Sciatic nerve (tissue), 2 donors: ENCODE measurements around the gene SORCS2. TPM values are rescaled to one million over a fixed set of nuclear protein-coding genes. Genes with fewer than 3 reads are reported as not detected.

ENCODE experiments used
- ATAC-seq: fragments of 200-7000 bp; cut with Tn5 transposase; one replicate; pipeline ENCODE4 v1.9.1; 2020; ENCODE audit warnings: mild to moderate bottlenecking, moderate library complexity
- DNase-seq: peaks from one replicate; pipeline ENCODE4 v3.0.0-alpha.2; 2020; ENCODE audit warnings: low spot score
- intact Hi-C: fragments of 100-400 bp; cut with DNase I; formaldehyde crosslinking; loops from one replicate; pipeline ENCODE4 v1.14.2; 2022
- total RNA-seq: library from RNA; stranded (reverse); fragmentation: NEBNext Ultra II Directional; extraction: Animal tissue kit (Norgen Biotek cat#: 25700); gene quantifications from one replicate; pipeline ENCODE4 v1.2.1, GENCODE V29; 2021
- donor health status: DM: no; HTN: no; CAD: no.
- donor health status: DM: no; HTN: no; CAD: no.

Gene SORCS2
- total RNA-seq, 1 donor from 2014 or later = 52.5 TPM

DNA sequence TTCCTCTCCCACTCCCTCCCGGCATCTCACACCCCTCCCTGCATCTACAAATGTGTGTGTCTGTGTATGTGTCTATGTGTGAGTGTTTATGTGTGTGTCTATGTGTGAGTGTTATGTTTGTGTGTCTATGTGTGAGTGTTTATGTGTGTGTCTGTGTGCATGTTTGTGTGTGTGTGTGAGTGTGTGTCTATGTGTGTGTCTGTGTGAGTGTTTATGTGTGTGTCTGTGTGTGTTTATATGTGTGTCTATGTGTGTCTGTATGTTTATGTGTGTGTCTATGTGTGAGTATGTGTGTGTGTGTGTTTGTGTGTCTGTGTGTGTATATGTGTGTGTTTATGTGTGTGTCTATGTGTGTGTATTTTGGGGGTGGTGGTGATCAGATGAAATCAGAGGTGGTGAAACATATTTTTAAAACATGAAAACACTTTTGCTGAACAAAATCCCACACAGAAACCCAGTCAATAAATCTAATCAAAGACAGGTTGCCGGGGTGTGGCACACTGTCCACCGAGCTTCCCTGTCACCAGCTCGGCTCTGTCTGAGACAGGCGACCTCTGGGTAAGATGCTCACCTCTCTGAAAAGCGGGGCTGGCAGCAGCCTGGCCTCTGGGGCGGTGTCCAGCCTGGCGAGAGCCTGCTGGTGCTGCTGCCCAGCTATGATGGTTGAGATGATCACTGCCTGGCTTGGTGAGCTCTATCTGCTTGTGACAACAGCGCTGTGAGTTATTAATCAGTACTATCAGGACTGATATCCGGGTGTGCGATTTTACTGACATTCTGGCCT, 429.1 kb downstream of the SORCS2 start:
- no peak for DNase-seq
- no peak for ATAC-seq
- intact Hi-C loops = no loop called here

DNA sequence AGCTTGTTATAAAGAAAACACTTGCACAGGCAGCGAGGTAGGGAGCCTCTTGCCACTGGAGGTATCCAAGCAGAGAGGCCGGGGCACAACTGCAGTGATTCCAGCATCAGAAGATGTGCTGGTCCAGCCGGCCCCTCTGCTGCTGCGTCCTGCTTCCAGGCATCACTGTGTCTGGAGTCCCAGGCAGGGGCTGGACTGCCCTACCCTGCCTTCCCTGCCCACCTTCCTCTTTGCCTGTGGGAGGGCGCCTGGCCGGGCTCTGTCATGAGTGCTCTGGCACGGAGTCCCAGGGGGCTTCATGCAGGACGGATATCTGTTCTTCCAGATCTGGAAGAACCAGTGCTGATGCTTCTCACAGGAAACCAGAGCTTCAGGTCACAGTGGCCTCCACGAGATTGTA, 430.0 kb downstream of the SORCS2 start:
- DNase-seq (no peak), ATAC-seq (no peak)
- intact Hi-C loops = no loop called here

- DNase-seq (no peak), ATAC-seq (no peak)
- intact Hi-C loops = no loop called here
These were observed 431.1 kb downstream of the SORCS2 start for GRCh38 chr4:7623468-7623867.

GRCh38 chr4:7624396-7624980, 432.1 kb downstream of the SORCS2 start:
- no peak for DNase-seq
- no peak for ATAC-seq
- intact Hi-C loops = no loop called here

DNA sequence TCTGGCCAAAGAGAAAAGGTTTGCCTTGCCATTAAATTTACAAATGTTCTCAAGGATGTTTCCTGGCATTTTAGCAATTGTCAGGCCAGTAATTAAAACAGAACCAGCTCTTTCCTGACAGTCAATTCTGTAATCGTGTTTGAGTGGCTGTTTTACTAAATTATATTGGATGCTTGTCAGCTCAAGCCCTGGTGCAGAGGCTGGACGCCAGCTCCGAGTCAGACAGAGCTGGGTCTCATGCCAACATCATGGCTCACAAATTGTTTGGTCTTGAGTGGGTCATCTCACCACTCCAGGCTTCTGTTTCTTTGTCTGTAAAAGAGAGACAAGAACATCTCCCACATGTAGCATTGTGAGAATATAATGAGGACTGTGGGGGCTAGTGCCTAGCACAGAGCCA, 432.7 kb downstream of the SORCS2 start:
- DNase-seq (no peak), ATAC-seq (no peak)
- intact Hi-C loops = no loop called here

DNA sequence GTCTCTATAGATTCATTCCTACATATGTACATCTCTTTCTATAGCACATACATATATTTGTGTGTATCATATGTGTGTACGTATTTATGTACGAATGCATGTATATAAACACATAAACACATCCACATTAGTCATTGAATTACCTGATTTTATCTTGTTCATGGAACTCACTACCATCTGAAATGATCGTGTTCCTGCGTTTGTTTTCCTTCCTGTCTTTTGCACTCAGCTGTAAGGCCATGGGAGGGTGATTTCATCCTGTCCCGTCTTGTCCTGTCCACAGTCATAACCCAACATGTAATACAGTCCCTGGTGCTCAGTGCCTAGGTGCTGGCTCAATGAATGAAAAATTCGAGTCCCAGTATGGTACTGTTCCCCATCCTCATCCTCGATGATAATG, 434.2 kb downstream of the SORCS2 start:
- DNase-seq (no peak), ATAC-seq (no peak)
- intact Hi-C loops = no loop called here

DNA sequence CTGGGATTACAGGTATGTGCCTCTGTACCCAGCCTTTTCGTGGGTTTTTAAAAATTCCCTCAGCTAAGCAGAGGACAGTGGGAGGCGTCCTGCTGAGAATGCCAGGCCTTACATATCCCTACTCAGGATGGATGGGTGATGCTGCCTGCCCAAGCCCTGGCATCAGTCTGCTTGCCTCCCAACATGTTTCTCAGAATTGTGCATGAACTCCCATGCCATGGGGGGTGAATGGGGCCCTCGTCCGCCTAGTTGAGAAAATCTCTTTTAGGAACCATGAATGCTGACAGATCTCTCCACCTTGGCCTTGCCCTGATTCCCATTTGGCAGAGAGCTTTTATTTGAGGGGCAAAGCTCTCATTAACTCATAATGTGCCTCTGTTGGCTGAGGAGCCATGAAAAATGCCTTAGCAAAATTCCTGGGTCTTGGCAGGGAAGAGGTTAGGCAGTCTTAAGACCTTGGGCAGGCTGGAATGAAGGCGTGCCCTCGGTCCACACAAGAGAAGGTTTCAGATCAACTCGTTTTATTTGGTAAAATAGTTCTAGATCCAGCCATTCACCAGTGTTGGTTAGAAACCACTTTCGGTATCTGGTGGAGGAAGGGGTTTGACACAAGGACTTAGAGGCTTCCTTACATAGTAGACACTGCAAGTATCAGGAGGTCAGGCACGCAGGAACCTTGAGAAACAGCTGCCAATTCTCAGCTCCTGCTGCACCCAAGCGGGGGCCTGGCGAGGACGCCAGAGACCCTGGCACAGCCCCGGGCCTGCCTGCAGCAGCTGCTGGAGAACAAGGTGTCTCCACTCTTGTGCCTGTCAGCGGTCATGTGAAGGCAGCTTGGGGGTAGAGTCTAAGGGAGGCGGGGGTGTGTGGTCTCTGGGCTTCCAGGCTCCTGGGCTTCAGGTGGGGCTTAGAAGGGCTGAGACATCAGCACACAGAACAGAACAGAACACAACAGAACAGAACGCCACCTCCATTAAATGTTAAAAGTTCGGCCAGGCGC, 435.2 kb downstream of the SORCS2 start:
- ATAC-seq (no peak), DNase-seq (no peak)
- intact Hi-C loops = no loop called here

GRCh38 chr4:7628432-7628831, 436.1 kb downstream of the SORCS2 start:
- ATAC-seq (no peak), DNase-seq (no peak)
- intact Hi-C loops = no loop called here

DNA sequence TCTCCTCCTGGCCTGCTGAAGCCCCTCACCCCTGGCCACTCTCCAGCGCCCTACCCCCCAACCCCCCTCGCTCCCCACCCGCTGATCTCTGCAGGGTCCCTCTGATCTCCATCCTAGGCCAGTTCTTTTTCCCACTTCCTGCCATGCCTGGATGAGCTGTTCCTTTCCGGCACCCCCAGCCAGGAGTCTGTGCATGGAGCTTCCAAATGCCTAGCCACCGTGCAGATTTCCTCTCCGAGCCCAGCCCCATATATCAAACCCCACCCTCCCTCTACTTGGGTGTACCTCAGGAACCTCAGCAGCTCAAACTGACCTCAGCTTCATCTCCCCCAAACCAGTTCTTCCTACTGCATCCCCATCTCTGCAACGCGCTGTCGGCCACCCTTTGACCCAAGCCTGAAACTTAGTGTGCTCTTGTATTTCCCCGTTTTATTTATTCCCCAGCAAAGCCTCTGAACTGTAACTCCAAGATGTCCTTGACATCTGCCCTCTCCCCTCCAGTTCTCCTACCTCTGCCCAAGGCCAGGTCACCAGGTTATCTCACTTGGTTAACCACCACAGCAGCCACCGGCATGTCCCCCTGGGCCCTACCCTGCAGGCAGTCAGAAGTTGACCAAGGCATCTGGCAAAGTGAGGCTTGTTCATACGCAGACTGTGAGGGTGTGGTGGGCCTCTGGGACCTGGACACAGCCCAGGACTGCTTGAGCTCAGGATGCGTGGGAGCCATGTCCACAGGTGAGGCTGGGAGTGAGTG, 437.3 kb downstream of the SORCS2 start:
- intact Hi-C loops = no loop called here
- DNase-seq (no peak), ATAC-seq (peak; percentile 23)

DNA sequence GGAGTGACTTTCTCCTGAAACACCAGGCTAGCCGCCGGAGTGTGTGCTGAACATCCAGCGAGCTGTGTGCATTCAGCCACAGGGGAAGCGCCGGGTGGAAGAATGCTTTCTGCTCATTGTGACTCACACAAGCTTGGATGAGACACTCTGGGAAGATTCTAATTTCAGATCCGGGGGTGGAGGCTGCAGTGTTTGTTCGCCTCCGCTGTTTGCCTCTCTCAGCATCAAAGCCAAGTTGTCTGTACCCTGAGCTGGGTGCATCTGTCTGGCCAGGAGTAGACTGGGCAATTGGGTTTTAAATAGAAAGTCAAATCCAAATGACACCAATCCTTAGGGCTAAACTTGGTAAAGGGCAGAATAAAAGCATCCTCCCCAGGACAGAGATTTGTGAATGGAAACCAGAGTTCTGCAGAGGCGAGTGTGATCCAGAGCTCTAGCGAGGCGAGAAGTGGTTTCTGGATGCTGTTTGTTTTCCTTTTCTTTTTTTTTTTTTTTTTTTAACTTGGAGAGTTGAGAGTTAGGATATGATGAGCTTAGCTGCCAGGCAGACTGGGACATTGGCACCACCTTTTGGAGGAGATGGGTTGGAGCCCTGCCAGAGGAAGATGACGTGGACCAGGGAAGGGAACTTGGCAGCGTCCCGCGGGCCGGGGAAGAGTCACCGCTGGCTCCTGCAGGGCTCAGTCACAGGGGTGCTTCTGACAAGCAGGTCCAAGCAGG, 438.4 kb downstream of the SORCS2 start:
- intact Hi-C loops = no loop called here
- ATAC-seq (peak; percentile 85), DNase-seq (no peak)

GRCh38 chr4:7631288-7632014, 439.1 kb downstream of the SORCS2 start:
- ATAC-seq (peak; percentile 5), DNase-seq (no peak)
- intact Hi-C loops = no loop called here

- intact Hi-C loops = no loop called here
- DNase-seq (no peak), ATAC-seq (no peak)
These were observed 440.0 kb downstream of the SORCS2 start for GRCh38 chr4:7632341-7632740.

DNA sequence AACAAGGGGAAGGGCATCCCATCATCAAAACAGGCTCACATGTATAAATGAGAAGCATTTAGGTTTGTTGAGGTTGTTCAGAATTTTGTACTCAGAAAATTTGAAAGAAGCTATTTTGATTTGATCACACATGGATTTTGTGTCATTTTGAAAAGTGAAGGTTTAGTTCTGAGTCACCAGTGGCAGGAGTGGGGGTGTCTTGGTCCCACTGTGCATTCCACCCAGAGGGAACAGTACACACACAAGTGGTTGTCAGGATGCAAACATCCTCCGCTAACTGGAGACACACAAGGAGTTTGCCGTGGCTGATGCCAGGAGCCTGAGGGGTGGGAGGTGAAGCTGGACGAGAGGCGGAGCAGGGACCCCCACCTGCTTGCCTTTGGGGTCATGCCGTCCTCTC, 440.6 kb downstream of the SORCS2 start:
- no peak for ATAC-seq

GRCh38 chr4:7634661-7635251, 442.4 kb downstream of the SORCS2 start:
- no peak for ATAC-seq

More for the DNA sequence above, 440.6 kb downstream of the SORCS2 start:
- DNase-seq = no peak
- intact Hi-C loops = no loop called here

GRCh38 chr4:7635445-7636239, 443.3 kb downstream of the SORCS2 start:
- DNase-seq (no peak), ATAC-seq (no peak)
- intact Hi-C loops = no loop called here

More at GRCh38 chr4:7634661-7635251, 442.4 kb downstream of the SORCS2 start:
- intact Hi-C loops = no loop called here
- DNase-seq = no peak

DNA sequence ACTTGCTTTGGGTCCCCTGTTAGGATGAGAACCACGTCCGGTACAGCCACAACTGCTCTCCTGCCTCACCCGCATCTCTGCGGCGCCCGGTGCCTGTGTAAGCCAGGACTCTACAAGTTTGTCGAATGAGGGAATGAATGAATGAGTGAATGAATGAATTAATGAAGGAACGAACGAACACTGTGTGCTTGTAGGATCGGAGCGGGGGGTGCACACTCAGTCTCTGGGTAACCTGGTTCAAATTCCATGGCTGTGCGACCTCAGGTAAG, 443.8 kb downstream of the SORCS2 start:
- DNase-seq (no peak), ATAC-seq (no peak)
- intact Hi-C loops = no loop called here

DNA sequence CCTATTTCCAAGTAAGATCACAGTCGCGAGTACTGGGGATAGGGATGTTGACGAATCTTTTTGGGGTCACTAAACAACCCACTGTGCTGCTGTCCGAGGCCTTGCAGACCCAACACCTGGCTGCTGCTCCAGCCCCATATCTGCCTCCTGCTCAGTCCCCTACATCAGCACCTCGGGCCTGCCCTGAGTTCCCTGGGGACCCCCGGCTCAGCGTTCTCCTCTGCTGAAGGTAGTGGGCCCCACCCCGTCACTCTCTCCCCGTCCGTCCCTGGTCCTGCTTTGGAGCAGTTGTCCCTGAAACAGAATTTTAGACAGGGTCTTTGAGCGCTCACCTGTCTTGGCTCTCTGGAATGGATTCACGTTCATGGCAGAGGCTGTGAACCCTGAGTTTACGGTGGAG, 444.8 kb downstream of the SORCS2 start:
- DNase-seq (no peak), ATAC-seq (no peak)
- intact Hi-C loops = no loop called here
